Fibroblast of the conjunctiva (primary cell): Measurements from ENCODE around the gene CPT1A.
A peak's percentile ranks its signal among the peaks of the same experiment; 100 is the strongest.

ENCODE experiments used
- DNase-seq: peaks from one replicate; pipeline ENCODE4 v3.0.0-alpha.2; 2010; ENCODE audit warnings: low read depth

CPT1A gene

DNA sequence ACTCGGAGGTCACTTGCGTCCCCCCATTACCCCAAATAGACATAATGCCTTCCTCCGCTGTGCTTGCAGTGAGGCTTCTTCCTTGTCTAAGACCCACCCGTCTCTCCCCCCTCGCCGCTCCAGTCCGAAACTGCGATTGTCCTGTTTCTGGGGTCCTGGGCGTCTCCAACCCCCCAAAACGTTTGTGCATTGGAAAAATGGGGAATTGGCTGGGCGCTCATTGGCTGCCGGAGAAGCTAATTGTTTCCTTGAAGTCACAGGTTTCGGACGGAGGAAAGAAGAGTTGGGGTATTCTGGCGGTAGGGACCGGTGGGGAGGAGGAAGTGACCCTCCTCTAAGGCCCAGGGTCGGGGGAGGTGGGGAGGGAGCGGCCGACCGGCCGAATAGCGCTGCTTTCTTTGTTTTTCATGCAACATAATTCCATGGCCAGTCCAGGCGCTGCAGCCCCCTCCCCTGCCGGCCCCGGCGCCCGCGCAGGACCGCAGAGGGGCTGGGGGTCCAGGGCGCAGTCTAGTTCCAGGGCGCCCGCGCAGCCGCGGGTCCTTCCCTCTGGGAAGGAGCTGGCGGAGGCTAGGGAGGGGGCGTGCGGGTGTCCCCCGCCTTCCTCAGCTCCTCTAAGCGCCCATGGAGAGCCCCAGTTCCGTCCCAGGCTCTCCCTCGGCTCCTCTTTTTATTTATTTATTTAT, 12.7 kb upstream of the CPT1A start:
- DNase-seq, result no peak

DNA sequence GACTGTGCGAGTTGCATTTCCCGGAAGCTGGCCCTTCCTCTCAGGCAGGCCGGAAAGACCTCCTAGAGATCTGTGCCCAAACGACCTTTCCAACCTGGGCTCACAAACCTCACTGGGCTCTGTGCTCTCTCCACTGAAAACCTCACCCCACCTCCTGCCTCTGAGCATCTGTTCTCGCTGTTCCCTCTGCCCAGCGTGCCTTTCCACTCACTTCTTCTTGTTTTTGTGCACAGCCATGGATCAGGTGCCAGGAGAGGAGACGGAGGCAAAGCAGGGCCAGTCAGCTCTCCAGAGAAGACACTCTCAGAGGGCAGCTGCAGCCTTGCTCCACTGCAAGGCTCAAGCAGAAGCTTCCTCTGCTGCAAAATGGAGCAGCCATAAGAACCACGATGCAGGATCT, 10.9 kb upstream of the CPT1A start:
- no peak for DNase-seq

DNA sequence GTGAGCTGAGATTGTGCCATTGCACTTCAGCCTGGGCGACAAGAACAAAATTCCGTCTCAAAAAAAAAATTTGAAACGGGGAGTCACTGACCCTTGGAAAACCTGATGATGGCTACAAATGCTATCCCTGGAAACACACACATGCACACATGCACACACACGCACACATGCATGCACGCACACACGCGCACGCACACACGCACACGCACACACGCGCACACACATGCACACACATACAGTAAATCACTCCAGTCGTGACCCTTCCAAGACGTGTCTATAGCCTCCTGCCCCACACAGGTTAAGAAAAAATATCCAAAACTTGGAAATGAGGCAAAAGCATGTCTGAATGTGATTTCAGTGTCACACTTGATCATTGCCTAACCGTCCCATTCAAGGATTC, 6.7 kb upstream of the CPT1A start:
- no peak for DNase-seq

DNA sequence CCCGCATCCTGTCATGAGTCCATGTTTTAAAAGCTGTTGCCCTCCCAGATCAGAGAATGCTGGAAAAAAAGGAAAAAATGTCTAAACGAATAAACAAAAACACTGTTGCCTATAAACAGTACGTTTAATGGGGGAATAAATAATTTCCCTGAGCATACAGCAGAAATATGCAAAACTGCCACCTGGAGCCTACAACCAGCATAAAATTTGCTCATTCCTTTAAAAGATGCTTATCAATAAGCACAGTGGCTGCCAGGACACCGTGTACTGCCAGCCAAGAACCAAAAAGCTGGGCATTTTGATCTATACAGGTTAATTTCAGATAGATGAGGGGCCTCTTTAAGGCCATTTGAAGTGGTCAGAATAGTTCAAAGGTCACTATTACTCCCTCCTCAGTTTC, 5.7 kb upstream of the CPT1A start:
- no peak for DNase-seq

DNA sequence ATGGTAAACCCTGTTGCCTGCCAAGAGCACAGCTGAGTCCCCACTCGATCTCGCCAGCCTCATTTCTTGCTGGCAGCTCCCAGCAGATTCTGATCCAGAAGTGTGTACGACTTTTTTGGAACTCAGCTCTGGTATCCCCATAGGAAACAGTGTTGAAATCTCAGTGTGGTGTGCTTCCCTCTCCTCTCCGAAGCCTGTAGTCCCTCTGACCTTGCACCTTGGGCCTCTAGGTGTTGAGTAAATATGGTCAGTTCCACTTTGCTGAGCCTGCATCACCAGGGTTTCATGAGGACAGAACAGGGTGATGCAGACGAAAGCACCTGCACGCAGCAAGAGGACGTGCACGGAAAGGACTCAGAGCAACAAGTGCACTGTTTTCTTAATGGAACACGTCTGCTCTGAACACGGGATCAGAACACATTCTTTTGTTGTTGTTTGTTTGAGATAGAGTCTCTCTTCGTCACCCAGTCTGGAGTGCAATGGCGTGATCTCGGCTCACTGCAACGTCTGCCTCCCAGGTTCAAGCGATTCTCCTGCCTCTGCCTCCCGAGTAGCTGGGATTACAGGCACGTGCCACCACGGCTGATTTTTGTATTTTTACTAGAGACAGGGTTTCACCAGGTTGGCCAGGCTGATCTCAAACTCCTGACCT, 3.8 kb upstream of the CPT1A start:
- DNase-seq, result no peak

DNA sequence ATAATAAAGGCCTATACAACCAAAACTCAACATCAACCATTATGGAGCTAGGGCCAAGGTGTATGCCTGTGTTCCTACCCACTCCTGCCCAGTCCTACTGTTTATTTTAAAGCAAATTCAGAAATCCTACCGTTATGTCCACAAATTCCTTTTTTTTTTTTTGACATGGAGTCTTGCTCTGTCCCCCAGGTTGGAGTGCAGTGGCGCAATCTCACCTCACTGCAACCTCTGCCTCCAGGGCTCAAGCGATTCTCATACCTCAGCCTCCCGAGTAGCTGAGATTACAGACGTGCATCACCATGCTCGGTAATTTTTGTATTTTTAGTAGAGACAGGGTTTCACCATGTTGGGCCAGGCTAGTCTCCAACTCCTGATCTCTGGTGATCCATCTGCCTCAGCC, 3.1 kb upstream of the CPT1A start:
- no peak for DNase-seq

DNA sequence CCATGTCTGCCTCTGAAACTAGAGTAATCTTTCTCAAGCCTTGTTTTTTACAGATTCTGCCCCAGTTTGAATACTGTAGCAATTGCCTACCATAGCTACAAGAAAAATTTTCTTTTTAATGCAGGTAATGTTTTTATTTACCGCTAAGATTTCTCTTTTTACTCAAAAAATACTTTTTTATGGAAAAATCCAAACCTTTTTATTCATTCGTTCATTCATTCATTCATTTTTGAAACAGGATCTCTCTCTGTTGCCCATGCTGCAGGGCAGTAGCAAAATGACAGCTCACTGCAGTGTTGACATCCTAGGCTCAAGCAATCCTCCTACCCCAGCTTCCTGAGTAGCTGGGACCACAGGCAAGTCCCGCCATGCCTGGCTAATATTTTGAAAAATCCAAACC, 2.7 kb upstream of the CPT1A start:
- DNase-seq, result no peak

DNA sequence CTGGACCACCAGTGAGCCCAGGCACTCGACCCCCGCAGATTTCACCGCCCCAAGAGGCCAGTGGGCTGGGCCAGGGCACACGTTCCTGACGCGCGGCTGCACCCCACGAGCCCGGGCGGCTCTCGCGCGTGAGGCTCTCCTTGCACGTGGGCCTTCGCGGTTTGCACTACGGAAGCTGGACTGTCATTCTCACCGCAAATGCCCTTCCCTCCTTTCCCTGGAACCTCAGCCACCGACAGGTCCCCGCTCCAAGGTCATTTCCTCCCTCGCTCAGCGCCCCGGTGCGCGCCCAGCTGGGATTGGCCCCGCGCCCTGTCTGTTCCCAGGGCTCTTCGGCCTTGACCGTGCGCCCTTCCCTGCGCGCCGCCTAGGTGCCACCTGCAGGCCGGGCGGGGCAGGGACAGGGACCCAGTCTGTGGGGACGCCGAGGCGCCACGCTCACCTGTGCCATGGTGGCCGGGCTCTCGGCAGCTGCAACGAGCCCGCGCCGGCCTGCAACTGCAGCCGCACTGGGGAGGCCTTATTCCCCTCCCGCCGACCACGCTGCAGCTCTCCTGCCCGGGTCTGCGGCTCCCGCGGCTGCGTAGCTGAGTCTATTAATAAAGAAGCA, 2.1 kb upstream of the CPT1A start:
- DNase-seq, result no peak

DNA sequence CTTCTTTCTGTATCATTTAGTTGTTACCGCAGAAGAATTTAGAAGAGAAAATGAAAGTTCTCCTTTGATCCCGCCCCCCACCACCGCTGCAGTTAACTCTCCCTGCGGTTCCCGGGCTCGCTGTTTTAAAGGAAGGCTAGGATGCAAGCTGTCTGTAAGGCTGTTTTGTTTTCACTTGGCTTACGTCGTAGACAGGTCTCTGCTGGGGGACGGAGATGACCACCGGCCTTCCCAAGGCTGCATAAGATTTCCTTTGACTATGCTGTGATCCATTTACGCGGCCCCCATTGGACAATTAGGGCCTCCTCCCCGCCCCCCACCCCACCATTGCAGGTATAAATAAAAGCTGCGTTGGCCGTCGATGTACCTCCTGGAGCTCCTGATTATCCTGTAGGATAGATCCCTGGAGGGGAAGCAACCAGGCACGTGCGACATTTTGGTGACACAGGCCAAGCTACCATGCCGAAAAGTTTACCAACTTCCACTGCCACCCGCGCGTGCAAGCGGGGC, 1.4 kb upstream of the CPT1A start:
- DNase-seq, result no peak

DNA sequence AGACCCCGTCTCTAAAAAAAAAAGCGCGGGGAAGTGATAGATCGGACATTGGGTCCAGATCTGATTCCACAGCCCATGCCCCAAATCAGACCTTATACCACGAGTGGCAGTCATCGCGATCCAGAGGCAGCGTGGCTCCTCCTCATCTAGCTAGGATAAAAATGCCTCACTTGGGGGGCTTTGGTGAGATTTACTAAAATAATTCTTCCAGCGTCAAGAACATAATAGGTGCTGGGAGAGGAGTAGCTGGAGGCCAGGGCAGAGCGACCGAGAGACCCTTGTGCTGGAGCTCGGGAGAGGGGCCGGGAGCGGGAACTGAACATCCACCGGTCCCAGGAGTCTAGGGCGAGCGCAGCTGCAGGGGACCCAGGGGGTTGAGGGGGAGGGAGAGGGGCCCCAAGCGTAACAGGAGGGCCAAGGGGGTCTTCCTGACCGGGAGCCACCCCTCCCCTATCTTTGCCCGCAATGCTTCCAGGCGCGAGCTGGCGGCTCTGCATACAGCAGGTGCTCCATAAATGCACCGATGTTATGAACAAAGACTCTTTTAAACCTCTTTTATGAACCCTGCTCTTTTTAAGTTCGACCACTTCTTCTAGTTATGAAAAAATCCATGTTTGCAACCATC, 823 bp upstream of the CPT1A start:
- no peak for DNase-seq

DNA sequence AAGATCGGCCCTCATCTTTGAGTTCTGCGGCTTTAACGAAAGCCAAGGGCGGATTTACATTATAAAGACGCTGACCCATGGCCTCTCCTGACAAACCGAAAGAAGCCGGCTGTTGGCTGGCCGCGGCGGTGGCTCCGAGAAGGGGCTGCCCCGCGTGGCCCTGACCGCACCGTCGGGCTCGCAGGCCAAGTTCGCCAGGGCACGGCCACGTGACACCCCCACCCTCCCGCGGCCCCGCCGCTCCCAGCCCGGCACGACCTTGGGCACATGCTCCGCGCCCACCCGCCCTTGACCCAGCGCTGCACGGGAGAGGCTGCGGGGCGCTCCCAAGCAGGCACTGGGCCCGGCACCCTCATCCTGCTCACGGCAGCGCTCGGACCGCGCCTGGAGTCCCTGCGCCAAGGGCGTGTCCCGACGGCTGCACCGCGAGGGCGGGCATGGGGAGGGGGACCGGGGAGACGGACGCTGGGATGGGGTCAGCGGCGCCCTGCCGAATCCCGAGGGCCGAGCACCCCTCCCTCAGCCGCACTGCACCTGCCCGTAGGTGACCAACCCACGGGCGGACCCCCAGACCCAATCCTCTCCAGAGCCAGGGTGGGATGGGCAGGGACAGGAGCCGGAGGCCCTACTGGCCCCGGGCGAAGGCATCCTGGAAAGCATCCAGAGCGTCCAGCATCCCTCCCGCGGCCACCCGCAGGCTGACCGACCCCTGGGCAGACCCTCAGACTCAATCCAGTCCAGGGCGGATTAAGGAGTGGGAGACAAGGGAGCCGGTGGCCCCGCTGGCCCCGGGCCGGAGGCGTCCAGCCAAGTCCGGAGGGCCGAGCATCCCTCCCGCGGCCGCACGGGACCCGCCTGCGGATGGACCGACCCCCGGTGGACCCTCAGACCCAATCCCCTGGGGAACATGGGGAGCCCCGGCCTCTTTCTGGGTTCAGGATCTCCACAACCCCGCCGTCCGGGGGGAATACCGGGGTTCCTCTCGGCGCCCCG, 759 bp downstream of the CPT1A start:
- no peak for DNase-seq

DNA sequence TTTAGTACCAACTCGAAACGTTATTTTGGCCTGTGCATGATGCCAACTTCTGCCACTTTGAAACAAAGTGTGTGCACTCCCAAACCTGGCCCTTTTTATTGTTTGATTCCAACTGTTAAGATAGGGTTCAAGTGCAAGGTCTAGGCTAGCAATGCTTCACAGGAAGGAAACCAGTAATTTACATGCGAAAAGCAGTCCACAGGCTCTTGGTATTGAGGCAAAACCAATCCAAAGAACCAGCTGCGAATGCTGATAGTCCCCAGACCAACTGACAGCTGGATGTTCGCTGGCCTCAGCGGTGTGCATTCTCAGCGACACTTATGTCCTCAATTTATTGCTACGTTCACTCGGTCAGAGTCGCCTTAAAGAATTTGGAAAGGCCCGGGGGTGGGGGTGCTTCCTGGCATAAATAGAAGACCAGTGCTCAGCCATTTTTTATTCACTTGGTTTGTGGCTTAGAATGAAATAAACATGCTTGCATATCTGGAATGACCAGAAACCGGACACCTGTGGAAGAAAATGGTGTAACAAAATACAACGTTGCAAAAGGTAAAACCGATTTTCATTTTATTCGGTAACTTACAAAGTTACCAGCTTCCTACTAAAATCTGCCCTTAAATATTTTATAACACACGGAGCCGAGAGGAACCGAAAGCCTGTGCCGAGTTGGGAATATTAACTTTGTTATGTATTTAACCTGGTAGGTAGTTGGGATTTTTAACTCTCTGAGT, 1.6 kb downstream of the CPT1A start:
- DNase-seq, result no peak

DNA sequence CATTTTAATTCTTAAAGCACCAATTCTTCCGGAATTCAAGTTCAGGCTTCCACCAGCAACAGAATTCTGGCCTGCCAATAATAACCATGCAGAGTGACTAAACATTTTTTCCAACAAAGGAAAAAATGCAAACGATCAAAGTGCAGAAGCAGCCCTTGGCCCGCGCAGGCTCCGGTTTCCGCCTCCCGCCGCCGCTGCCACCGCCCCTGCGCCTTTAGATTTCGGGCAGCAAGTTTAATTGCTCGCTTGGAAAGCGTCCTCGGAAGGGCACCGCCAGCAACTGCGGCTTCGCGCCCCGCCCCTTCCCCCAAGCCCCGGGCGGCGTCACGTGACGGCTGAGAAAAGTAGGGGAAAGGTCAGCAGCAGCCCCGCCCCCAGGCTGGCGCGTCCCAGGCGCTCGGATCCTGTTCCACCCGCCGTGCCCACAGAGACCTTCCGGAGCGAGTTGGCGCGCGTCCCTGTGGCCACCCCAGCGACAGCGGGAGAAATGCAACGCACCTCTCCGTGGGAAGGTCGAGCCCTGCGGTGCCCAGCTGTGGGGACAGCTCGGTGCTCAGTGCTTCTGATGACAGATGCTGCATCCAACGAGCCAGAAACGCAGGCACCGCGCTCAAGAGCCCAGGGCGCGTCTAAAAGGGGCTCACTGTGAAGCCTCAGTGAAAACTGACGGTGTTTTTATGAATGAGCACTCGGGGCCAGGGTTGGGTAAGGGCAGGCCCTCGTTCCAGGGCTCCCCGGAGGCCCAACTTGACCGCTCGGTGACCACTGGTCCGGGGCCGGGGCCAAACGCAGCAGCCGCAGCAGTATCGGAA, 2.5 kb downstream of the CPT1A start:
- DNase-seq, result peak; percentile 84

DNA sequence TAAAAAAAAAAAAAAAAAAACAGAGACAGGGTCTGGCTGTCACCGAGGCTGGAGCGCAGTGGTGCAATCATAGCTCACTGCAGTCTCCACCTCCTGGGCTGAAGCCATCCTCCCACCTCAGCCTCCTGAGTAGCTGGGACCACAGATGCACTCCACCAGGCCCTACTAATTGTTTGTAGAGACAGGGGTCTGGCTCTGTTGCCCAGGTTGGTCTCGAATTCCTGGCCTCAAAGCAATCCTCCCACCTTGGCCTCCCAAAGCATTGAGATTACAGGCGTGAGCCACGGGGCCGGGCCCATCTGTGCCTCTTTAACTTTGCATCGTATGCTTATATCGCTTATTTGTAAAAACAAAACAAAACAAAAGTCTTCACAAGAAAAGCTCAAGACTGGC, 3.1 kb downstream of the CPT1A start:
- no peak for DNase-seq

DNA sequence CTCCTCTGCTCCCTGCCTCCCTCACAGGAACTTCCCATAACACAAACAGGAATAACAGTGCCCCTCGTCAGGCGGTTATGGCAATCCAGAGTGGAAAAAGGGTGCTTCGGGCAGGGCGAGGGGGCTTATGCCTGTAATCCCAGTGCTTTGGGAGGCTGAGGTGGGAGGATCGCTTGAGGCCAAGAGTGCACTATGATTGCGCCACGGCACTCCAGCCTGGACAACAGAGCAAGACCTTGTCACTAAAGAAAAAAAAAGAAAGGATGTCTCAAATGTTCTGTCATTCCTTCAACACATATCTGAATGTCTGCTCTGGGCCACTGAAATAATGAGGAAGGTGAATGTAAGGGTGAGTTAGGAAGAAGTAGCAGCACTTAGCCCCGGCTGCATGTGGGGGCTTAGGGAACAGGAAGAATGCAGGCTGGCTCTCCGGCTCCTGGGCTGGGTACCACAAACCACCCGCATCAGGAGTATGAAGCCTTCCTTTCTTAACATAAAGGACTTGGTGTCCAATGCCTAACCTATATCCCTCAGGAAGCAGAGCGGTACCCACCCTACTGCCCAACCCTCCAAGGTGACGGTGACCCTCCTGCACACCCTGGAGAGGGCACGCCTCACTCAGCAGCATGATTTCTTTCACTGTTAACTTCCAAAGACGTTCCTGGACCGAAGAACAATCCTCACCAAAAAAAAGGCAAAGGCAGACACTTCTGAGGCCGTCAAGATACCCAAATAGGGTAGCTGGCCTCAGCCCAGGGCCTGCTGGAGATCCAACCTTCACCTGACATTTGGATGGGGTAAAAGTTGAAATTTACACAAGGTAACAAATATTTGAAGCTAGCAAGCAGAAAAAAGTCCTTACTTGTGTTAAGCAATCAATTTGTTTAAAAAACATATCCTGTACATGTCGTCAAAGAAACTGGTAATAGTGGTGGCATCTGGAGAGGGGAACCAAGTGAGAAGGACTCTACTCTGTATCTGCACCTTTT, 3.8 kb downstream of the CPT1A start:
- DNase-seq, result no peak

DNA sequence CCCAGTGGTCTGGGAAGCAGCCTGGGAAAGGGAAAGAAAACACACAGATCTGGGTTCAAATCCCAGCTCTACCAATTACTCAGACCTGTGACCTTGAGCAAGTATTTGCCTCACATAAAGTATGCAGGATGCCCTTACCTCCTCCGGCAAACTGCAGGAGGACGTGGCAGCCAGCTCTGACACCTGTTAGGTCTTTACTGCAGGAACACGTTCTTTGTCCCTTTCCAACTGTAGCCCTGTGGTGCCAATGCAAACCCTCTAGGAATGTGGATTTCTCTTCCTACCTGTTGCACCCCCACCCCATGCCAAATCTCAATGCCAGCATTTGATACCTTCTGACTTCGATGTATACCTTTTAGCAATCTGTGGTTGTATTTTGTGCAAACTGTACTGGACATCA, 6.0 kb downstream of the CPT1A start:
- no peak for DNase-seq

DNA sequence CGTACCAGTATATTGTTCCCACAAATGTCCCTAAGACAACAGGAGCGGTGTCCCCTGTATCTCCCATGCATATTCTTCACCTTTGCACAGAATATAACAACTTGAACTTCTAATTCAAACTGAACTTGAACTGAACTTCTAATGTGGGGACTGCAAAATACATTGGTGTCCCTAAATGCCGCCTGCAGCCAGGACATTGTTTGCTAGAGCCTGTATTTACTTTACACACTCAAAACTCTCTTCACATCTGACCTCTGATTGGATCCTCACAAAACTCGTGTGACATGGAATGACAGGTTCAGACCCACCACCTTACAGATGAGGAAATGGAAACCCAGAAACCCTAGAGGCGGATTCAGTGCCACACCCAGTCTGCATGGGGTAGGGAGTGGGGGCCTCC, 6.4 kb downstream of the CPT1A start:
- DNase-seq, result no peak

DNA sequence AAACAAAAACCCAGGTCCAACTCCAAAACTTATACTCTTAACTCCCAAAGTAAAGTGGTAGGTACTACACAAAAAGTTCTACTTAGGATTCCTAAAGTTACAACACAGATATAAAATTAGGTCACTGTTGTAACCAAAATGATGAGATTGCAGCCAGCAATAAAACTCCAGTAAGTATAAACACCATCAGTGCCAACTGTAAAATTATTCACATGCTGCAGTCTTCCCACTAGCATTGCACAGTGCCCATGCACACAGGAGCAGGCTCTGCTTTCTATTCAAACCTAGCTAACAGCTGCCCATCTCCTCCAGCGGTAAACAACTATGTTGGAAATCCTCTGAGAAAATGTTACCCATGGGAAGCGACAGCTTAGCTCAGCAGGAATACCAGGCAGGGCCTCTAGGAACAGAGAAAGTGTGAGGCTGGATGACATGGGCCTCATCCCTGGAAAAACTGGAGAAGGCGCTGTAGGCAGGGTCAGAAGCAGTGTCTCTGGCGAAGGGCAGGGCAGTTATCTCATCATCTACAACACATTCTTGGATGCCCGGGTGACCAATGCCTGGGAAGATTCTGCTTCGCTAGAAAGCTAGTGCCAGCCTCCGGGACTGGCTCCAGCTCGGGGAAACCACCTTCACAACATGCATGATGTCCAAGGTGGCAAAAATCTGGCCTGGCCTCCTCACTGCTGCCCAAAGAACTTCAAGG, 9.1 kb downstream of the CPT1A start:
- no peak for DNase-seq
